ENCODE data around the gene UQCC3.

- no peak for TF ChIP-seq CTCF (conservative IDR thresholded peaks at IDR 0.05 in 1 of 2, IDR thresholded peaks at IDR 0.05 in 1 of 2; ENCODE audit: low read depth in 1 of 2, low read length in 2 of 2)
- TF ChIP-seq EZH2 (IDR thresholded peaks at IDR 0.05; ENCODE audit: low read length, missing control alignments): no peak
Measured at GRCh38 chr11:62678770-62679696, 7.6 kb downstream of the UQCC3 start, which contains the start of gene UBXN1.
